Memory B cell (primary cell): ENCODE results near the gene MXD4.
"Not testable (repeated sequence)": the region's sequence is repeated elsewhere in the genome, so short reads cannot be mapped to it uniquely, and the experiment has no call there.

Experiments
- ATAC-seq: fragments of 150-1000 bp; cut with Tn5 transposase; 2 replicates; pipeline ENCODE4 v1.10.0; 2021; ENCODE audit warnings: low read depth, mild to moderate bottlenecking, moderate library complexity
- DNase-seq, 2 donors: peaks; one replicate each; pipeline ENCODE4 v3.0.0; 2022; ENCODE audit warnings: low spot score in 2 of 2
- H3K27ac Mint-ChIP-seq: one replicate; pipeline ENCODE4 v1.8.0; 2022; ENCODE audit warnings: mild to moderate bottlenecking, moderate library complexity, mixed read lengths
- H3K27me3 Mint-ChIP-seq: one replicate; pipeline ENCODE4 v1.8.0; 2022; ENCODE audit warnings: mixed read lengths
- H3K36me3 Mint-ChIP-seq: one replicate; pipeline ENCODE4 v1.8.0; 2022; ENCODE audit warnings: mild to moderate bottlenecking, mixed read lengths
- H3K4me1 Mint-ChIP-seq: one replicate; pipeline ENCODE4 v1.8.0; 2022; ENCODE audit warnings: mixed read lengths
- H3K4me3 Mint-ChIP-seq: one replicate; pipeline ENCODE4 v1.8.0; 2022; ENCODE audit warnings: mild to moderate bottlenecking, moderate library complexity, mixed read lengths
- H3K9me3 Mint-ChIP-seq: one replicate; pipeline ENCODE4 v1.8.0; 2022; ENCODE audit warnings: mixed read lengths

MXD4 gene

GRCh38 chr4:2236944-2237666, 24.8 kb downstream of the MXD4 start:
- H3K9me3 Mint-ChIP-seq = no peaks in the 10 kb centered on the region
- H3K4me1 Mint-ChIP-seq = peaks cover 29% of the 10 kb centered on the region
- H3K36me3 Mint-ChIP-seq = peaks cover 26% of the 10 kb centered on the region
- ATAC-seq (no peak), DNase-seq (no peak)
- H3K4me3 Mint-ChIP-seq = no peak overlapping the region
- no peaks in the 10 kb centered on the region for H3K27me3 Mint-ChIP-seq
- no peak overlapping the region for H3K27ac Mint-ChIP-seq

GRCh38 chr4:2231082-2231481, 30.8 kb downstream of the MXD4 start:
- ATAC-seq (no peak), DNase-seq (no peak)
- no peaks in the 10 kb centered on the region for H3K27me3 Mint-ChIP-seq
- H3K36me3 Mint-ChIP-seq = peaks cover 14% of the 10 kb centered on the region
- no peak overlapping the region for H3K27ac Mint-ChIP-seq
- no peaks in the 10 kb centered on the region for H3K9me3 Mint-ChIP-seq
- no peak overlapping the region for H3K4me3 Mint-ChIP-seq
- peaks cover 7% of the 10 kb centered on the region for H3K4me1 Mint-ChIP-seq

- Mint-ChIP-seq H3K4me1 (peaks cover 2% of the 10 kb centered on the region), H3K4me3 (no peak overlapping the region), H3K27me3 (no peaks in the 10 kb centered on the region), H3K9me3 (no peaks in the 10 kb centered on the region), H3K27ac (no peak overlapping the region), H3K36me3 (peaks cover 3% of the 10 kb centered on the region)
- ATAC-seq (no peak), DNase-seq (no peak)
Observed at GRCh38 chr4:2226261-2226660, 35.6 kb downstream of the MXD4 start.

- H3K9me3 Mint-ChIP-seq = no peaks in the 10 kb centered on the region
- peaks cover 3% of the 10 kb centered on the region for H3K36me3 Mint-ChIP-seq
- peaks cover 7% of the 10 kb centered on the region for H3K4me1 Mint-ChIP-seq
- no peak overlapping the region for H3K4me3 Mint-ChIP-seq
- DNase-seq = no peak
- H3K27me3 Mint-ChIP-seq = no peaks in the 10 kb centered on the region
- ATAC-seq = no peak
- H3K27ac Mint-ChIP-seq = no peak overlapping the region
Observed at GRCh38 chr4:2222838-2223237, 39.1 kb downstream of the MXD4 start.

- not testable (repeated sequence) for H3K4me3 Mint-ChIP-seq, ATAC-seq, H3K27ac Mint-ChIP-seq, H3K4me1 Mint-ChIP-seq, H3K9me3 Mint-ChIP-seq, H3K36me3 Mint-ChIP-seq, H3K27me3 Mint-ChIP-seq, DNase-seq
Observed at GRCh38 chr4:2221378-2221777, 40.5 kb downstream of the MXD4 start.

- no peaks in the 10 kb centered on the region for H3K27me3 Mint-ChIP-seq
- H3K4me3 Mint-ChIP-seq = no peak overlapping the region
- H3K9me3 Mint-ChIP-seq = no peaks in the 10 kb centered on the region
- DNase-seq (peak; percentile 76 to 82), ATAC-seq (peak; percentile 96)
- no peak overlapping the region for H3K27ac Mint-ChIP-seq
- H3K36me3 Mint-ChIP-seq = peaks cover 2% of the 10 kb centered on the region
- H3K4me1 Mint-ChIP-seq = peaks cover 5% of the 10 kb centered on the region
Observed at GRCh38 chr4:2220016-2220630, 41.8 kb downstream of the MXD4 start.

GRCh38 chr4:2219233-2219760, 42.6 kb downstream of the MXD4 start:
- no peak overlapping the region for H3K4me3 Mint-ChIP-seq
- peaks cover 5% of the 10 kb centered on the region for H3K4me1 Mint-ChIP-seq
- no peak for DNase-seq

GRCh38 chr4:2218436-2218835, 43.5 kb downstream of the MXD4 start:
- Mint-ChIP-seq H3K9me3 (no peaks in the 10 kb centered on the region), H3K4me1 (peaks cover 5% of the 10 kb centered on the region)

More at GRCh38 chr4:2219233-2219760, 42.6 kb downstream of the MXD4 start:
- no peak for ATAC-seq
- no peaks in the 10 kb centered on the region for H3K27me3 Mint-ChIP-seq
- H3K36me3 Mint-ChIP-seq = peaks cover 2% of the 10 kb centered on the region
- no peaks in the 10 kb centered on the region for H3K9me3 Mint-ChIP-seq
- H3K27ac Mint-ChIP-seq = no peak overlapping the region

GRCh38 chr4:2217726-2218125, 44.2 kb downstream of the MXD4 start:
- DNase-seq (no peak), ATAC-seq (no peak)
- Mint-ChIP-seq H3K27ac (no peak overlapping the region), H3K4me1 (peaks cover 5% of the 10 kb centered on the region), H3K4me3 (no peak overlapping the region), H3K27me3 (no peaks in the 10 kb centered on the region), H3K36me3 (no peaks in the 10 kb centered on the region), H3K9me3 (no peaks in the 10 kb centered on the region)

More at GRCh38 chr4:2218436-2218835, 43.5 kb downstream of the MXD4 start:
- DNase-seq (no peak), ATAC-seq (no peak)
- H3K4me3 Mint-ChIP-seq = no peak overlapping the region
- peaks cover 1% of the 10 kb centered on the region for H3K36me3 Mint-ChIP-seq
- H3K27ac Mint-ChIP-seq = no peak overlapping the region
- no peaks in the 10 kb centered on the region for H3K27me3 Mint-ChIP-seq

GRCh38 chr4:2212831-2213230, 49.1 kb downstream of the MXD4 start:
- no peaks in the 10 kb centered on the region for H3K36me3 Mint-ChIP-seq
- DNase-seq = no peak
- ATAC-seq = no peak
- H3K9me3 Mint-ChIP-seq = no peaks in the 10 kb centered on the region
- no peak overlapping the region for H3K4me3 Mint-ChIP-seq
- no peaks in the 10 kb centered on the region for H3K27me3 Mint-ChIP-seq
- H3K27ac Mint-ChIP-seq = no peak overlapping the region
- H3K4me1 Mint-ChIP-seq = no peaks in the 10 kb centered on the region

GRCh38 chr4:2202789-2203188, 59.1 kb downstream of the MXD4 start:
- ATAC-seq, DNase-seq, H3K4me3 Mint-ChIP-seq, H3K36me3 Mint-ChIP-seq, H3K4me1 Mint-ChIP-seq, H3K9me3 Mint-ChIP-seq, H3K27ac Mint-ChIP-seq, H3K27me3 Mint-ChIP-seq: not testable (repeated sequence)
